Caco-2 (cell line): Measurements from ENCODE around the gene KLK2. TPM values are rescaled to one million over a fixed set of nuclear protein-coding genes. Genes with fewer than 3 reads are reported as not detected.
A peak's percentile ranks its signal among the peaks of the same experiment; 100 is the strongest.

ENCODE experiments used
- BruUV-seq: library from RNA; stranded (reverse); fragments of 400-500 nt; replicated peaks from 2 replicates; lab custom pipeline; 2021; lab: Mats Ljungman, UMichigan
- CTCF ChIA-PET: fragments of 300-600 bp; sonication (Branson Sonifier 250); formaldehyde crosslinking; loops from one replicate; lab custom pipeline; 2022; ENCODE audit warnings: antibody characterized with exemption; lab: Charles Lee
- POLR2A ChIA-PET: fragments of 300-600 bp; sonication (Branson Sonifier 250); formaldehyde crosslinking; loops from one replicate; lab custom pipeline; 2022; ENCODE audit warnings: antibody characterized with exemption; lab: Charles Lee
- DNase-seq, 2 experiments: peaks; one replicate each; pipeline versions ENCODE4 v3.0.0 to v3.0.0-alpha.2; 2020 to 2022
- H3K27me3 ChIP-seq: replicated peaks from 2 replicates; pipeline ENCODE4 v1.6.0; 2011; ENCODE audit warnings: low read length; ENCODE audit not compliant: control insufficient read depth, insufficient read depth
- H3K36me3 ChIP-seq: 2 replicates; pipeline ENCODE4 v1.5.1; 2011; ENCODE audit warnings: low read length; ENCODE audit not compliant: control insufficient read depth, insufficient read depth
- H3K4me1 ChIP-seq: fragments of 250-450 bp; sonication (Bioruptor Pico); 2 replicates; pipeline ENCODE4 v1.5.1; 2020; ENCODE audit warnings: mild to moderate bottlenecking
- H3K4me3 ChIP-seq: 2 replicates; pipeline ENCODE4 v1.5.1; 2011; ENCODE audit warnings: low read depth, mild to moderate bottlenecking, control low read depth, low read length
- H3K9me3 ChIP-seq: fragments of 250-450 bp; sonication (Bioruptor Pico); 2 replicates; pipeline ENCODE4 v1.5.1; 2020; ENCODE audit warnings: mild to moderate bottlenecking, moderate library complexity
- H3K27ac Mint-ChIP-seq: one replicate; pipeline ENCODE4 v1.8.0; 2022; ENCODE audit warnings: mixed read lengths; ENCODE audit not compliant: unreplicated experiment
- H3K27me3 Mint-ChIP-seq: one replicate; pipeline ENCODE4 v1.8.0; 2022; ENCODE audit warnings: mixed read lengths; ENCODE audit not compliant: insufficient read depth, unreplicated experiment
- H3K36me3 Mint-ChIP-seq: one replicate; pipeline ENCODE4 v1.8.0; 2022; ENCODE audit warnings: mild to moderate bottlenecking, mixed read lengths; ENCODE audit not compliant: insufficient read depth, unreplicated experiment
- H3K4me1 Mint-ChIP-seq: one replicate; pipeline ENCODE4 v1.8.0; 2022; ENCODE audit warnings: low read depth, mixed read lengths; ENCODE audit not compliant: unreplicated experiment
- H3K4me3 Mint-ChIP-seq: one replicate; pipeline ENCODE4 v1.8.0; 2022; ENCODE audit warnings: mild to moderate bottlenecking, moderate library complexity, mixed read lengths; ENCODE audit not compliant: unreplicated experiment
- H3K9me3 Mint-ChIP-seq: one replicate; pipeline ENCODE4 v1.8.0; 2022; ENCODE audit warnings: mixed read lengths; ENCODE audit not compliant: unreplicated experiment
- CTCF ChIP-seq, 2 experiments: fragments of 200-600 bp in 1 of 2; IDR thresholded peaks; 1 replicate in 1 of 2; 2 replicates in 1 of 2; pipeline versions ENCODE4 v1.5.1 to v1.8.0; 2011 to 2022; ENCODE audit warnings: antibody characterized with exemption in 1 of 2, control low read depth in 1 of 2, inconsistent platforms in 1 of 2, low read depth in 1 of 2, low read length in 1 of 2, mild to moderate bottlenecking in 1 of 2, moderate library complexity in 1 of 2; ENCODE audit not compliant: insufficient read depth in 1 of 2, severe bottlenecking in 1 of 2, unreplicated experiment in 1 of 2
- intact Hi-C: fragments of 100-400 bp; cut with micrococcal nuclease; formaldehyde crosslinking; loops from one replicate; pipeline ENCODE4 v1.10.0; 2022; ENCODE audit not compliant: unreplicated experiment
- total RNA-seq: library from RNA; stranded (reverse); gene quantifications from 2 replicates; pipeline ENCODE4 v1.2.3, GENCODE V29; 2022

The KLK2 gene
- total RNA-seq, 1 experiment from 2014 or later, result not detected

- ChIA-PET CTCF (no interaction called here), POLR2A (no interaction called here)
- Mint-ChIP-seq H3K27ac (no peak overlapping the region), H3K9me3 (peaks cover 10% of the 10 kb centered on the region), H3K36me3 (no peaks in the 10 kb centered on the region), H3K27me3 (peaks cover 19% of the 10 kb centered on the region), H3K4me1 (no peaks in the 10 kb centered on the region), H3K4me3 (no peak overlapping the region)
- 0 out of 2 replicates have a peak, but pooled peaks cover 1% of the 10 kb centered on the region for H3K27me3 ChIP-seq
- TF ChIP-seq CTCF (IDR thresholded peaks at IDR 0.05; ENCODE audit: insufficient read depth in 1 of 2, low read depth in 1 of 2, low read length in 1 of 2, severe bottlenecking in 1 of 2, unreplicated experiment in 1 of 2), result no peak
- no peaks in the 10 kb centered on the region for H3K4me1 ChIP-seq
- no peaks in the 10 kb centered on the region for H3K36me3 ChIP-seq
- no peak overlapping the region for H3K4me3 ChIP-seq
- peak in 1 of 2 experiments; percentile 45 for DNase-seq
- H3K9me3 ChIP-seq, result peaks cover 8% of the 10 kb centered on the region; the same call in 1 of the 2 replicates
- BruUV-seq, result no TSS peak
- intact Hi-C loops, result no loop called here
Observed at GRCh38 chr19:50844296-50844935, 28.8 kb upstream of the KLK2 start.

GRCh38 chr19:50850738-50851137 is 22.5 kb upstream of the KLK2 start:
- no peak overlapping the region for H3K4me3 Mint-ChIP-seq
- H3K9me3 ChIP-seq, result no peaks in the 10 kb centered on the region
- BruUV-seq, result no TSS peak
- TF ChIP-seq CTCF (IDR thresholded peaks at IDR 0.05; ENCODE audit: insufficient read depth in 1 of 2, low read depth in 1 of 2, low read length in 1 of 2, severe bottlenecking in 1 of 2, unreplicated experiment in 1 of 2), result no peak
- no peaks in the 10 kb centered on the region for H3K27me3 ChIP-seq
- POLR2A ChIA-PET, result no interaction called here
- no peaks in the 10 kb centered on the region for H3K4me1 Mint-ChIP-seq
- H3K36me3 Mint-ChIP-seq, result no peaks in the 10 kb centered on the region
- no peak for DNase-seq
- H3K27ac Mint-ChIP-seq, result no peak overlapping the region
- H3K9me3 Mint-ChIP-seq, result no peaks in the 10 kb centered on the region
- H3K4me1 ChIP-seq, result no peaks in the 10 kb centered on the region
- no peak overlapping the region for H3K4me3 ChIP-seq
- H3K36me3 ChIP-seq, result no peaks in the 10 kb centered on the region
- H3K27me3 Mint-ChIP-seq, result peaks cover 14% of the 10 kb centered on the region
- CTCF ChIA-PET, result no interaction called here
- intact Hi-C loops, result no loop called here

- Mint-ChIP-seq H3K4me3 (no peak overlapping the region), H3K27ac (no peak overlapping the region), H3K27me3 (peaks cover 21% of the 10 kb centered on the region), H3K4me1 (no peaks in the 10 kb centered on the region), H3K36me3 (no peaks in the 10 kb centered on the region), H3K9me3 (no peaks in the 10 kb centered on the region)
- TF ChIP-seq CTCF (IDR thresholded peaks at IDR 0.05; ENCODE audit: insufficient read depth in 1 of 2, low read depth in 1 of 2, low read length in 1 of 2, severe bottlenecking in 1 of 2, unreplicated experiment in 1 of 2), result no peak
- BruUV-seq, result no TSS peak
- Histone ChIP-seq H3K36me3 (no peaks in the 10 kb centered on the region), H3K27me3 (no peaks in the 10 kb centered on the region), H3K9me3 (no peaks in the 10 kb centered on the region), H3K4me3 (no peak overlapping the region), H3K4me1 (no peaks in the 10 kb centered on the region)
- DNase-seq, result peak in 1 of 2 experiments; percentile 17
- POLR2A ChIA-PET, result no interaction called here
- CTCF ChIA-PET, result no interaction called here
- intact Hi-C loops, result no loop called here
Observed at GRCh38 chr19:50851620-50852019, 21.6 kb upstream of the KLK2 start.
